CD4-positive, alpha-beta memory T cell (primary cell): ENCODE results near the gene CCDC63. TPM values are rescaled to one million over a fixed set of nuclear protein-coding genes. Genes with fewer than 3 reads are reported as not detected.

Experiments
- CTCF ChIA-PET: fragments of 350-600 bp; sonication (Branson Sonifier 250); formaldehyde crosslinking; loops from one replicate; lab custom pipeline; 2021; ENCODE audit warnings: inconsistent platforms; ENCODE audit not compliant: partially characterized antibody; lab: Charles Lee
- POLR2A ChIA-PET: fragments of 350-600 bp; sonication (Branson Sonifier 250); formaldehyde crosslinking; loops from one replicate; lab custom pipeline; 2021; ENCODE audit not compliant: partially characterized antibody; lab: Charles Lee
- DNase-seq, 5 donors: peaks; one replicate each; pipeline versions ENCODE4 v3.0.0 to v3.0.0-alpha.2; 2020 to 2022; ENCODE audit warnings: mixed read lengths in 1 of 5
- H3K27ac ChIP-seq: one replicate; pipeline ENCODE4 v1.7.0; 2013; ENCODE audit warnings: low read depth, low read length
- H3K27me3 ChIP-seq: 2 replicates; pipeline ENCODE4 v1.7.0; 2013; ENCODE audit warnings: mild to moderate bottlenecking, low read length, moderate library complexity; ENCODE audit not compliant: insufficient read depth
- H3K36me3 ChIP-seq: 2 replicates; pipeline ENCODE4 v1.7.0; 2013; ENCODE audit warnings: mild to moderate bottlenecking, low read length, moderate library complexity; ENCODE audit not compliant: insufficient read depth
- H3K4me1 ChIP-seq: 2 replicates; pipeline ENCODE4 v1.7.0; 2013; ENCODE audit warnings: mild to moderate bottlenecking, low read length, moderate library complexity; ENCODE audit not compliant: insufficient read depth
- H3K4me3 ChIP-seq, 2 donors: one replicate each; pipeline ENCODE4 v1.7.0; 2013; ENCODE audit warnings: low read length in 2 of 2, mild to moderate bottlenecking in 1 of 2
- H3K9me3 ChIP-seq, 2 donors: one replicate each; pipeline ENCODE4 v1.7.0; 2013; ENCODE audit warnings: low read length in 2 of 2, control low read depth in 1 of 2; ENCODE audit not compliant: control insufficient read depth in 1 of 2
- H3K27ac Mint-ChIP-seq, 7 donors: one replicate each; pipeline ENCODE4 v1.8.0; 2020 to 2021; ENCODE audit warnings: mixed read lengths in 7 of 7, mild to moderate bottlenecking in 6 of 7, inconsistent platforms in 3 of 7, moderate library complexity in 3 of 7
- H3K27me3 Mint-ChIP-seq, 2 donors: one replicate each; pipeline ENCODE4 v1.8.0; 2020 to 2021; ENCODE audit warnings: mixed read lengths in 2 of 2
- H3K36me3 Mint-ChIP-seq, 2 donors: one replicate each; pipeline ENCODE4 v1.8.0; 2020 to 2021; ENCODE audit warnings: mixed read lengths in 2 of 2, inconsistent platforms in 1 of 2, mild to moderate bottlenecking in 1 of 2
- H3K4me1 Mint-ChIP-seq, 4 donors: one replicate each; pipeline ENCODE4 v1.8.0; 2020 to 2021; ENCODE audit warnings: mixed read lengths in 4 of 4, mild to moderate bottlenecking in 1 of 4
- H3K4me3 Mint-ChIP-seq, 8 donors: one replicate each; pipeline ENCODE4 v1.8.0; 2020 to 2021; ENCODE audit warnings: mixed read lengths in 8 of 8, mild to moderate bottlenecking in 7 of 8, moderate library complexity in 6 of 8, inconsistent platforms in 3 of 8
- H3K9me3 Mint-ChIP-seq, 8 donors: one replicate each; pipeline ENCODE4 v1.8.0; 2020 to 2021; ENCODE audit warnings: mixed read lengths in 8 of 8, mild to moderate bottlenecking in 5 of 8, inconsistent platforms in 3 of 8, moderate library complexity in 1 of 8
- intact Hi-C: fragments of 100-400 bp; cut with micrococcal nuclease; formaldehyde crosslinking; loops from one replicate; pipeline ENCODE4 v1.15.1; 2023
- polyA plus RNA-seq, 2 donors: library from polyadenylated mRNA; unstranded; fragments of 300-500 nt; fragmentation: Illumina TruSeq; gene quantifications; one replicate each; pipeline ENCODE4 v1.2.3, GENCODE V29; 2021
- total RNA-seq, 2 experiments: library from RNA; stranded (reverse); gene quantifications; one replicate each; pipeline ENCODE4 v1.2.3, GENCODE V29; 2021

The CCDC63 gene
- total and polyA plus RNA-seq, 4 experiments from 2014 or later, result not detected

- no peaks in the 10 kb centered on the region for H3K9me3 ChIP-seq
- no peak overlapping the region for H3K27ac ChIP-seq
- peaks cover 0 to 4% of the 10 kb centered on the region in 2 donors for H3K27me3 Mint-ChIP-seq
- H3K27me3 ChIP-seq, result no peaks in the 10 kb centered on the region
- POLR2A ChIA-PET, result no interaction called here
- no peaks in the 10 kb centered on the region for H3K9me3 Mint-ChIP-seq
- intact Hi-C loops, result no loop called here
- no peaks in the 10 kb centered on the region for H3K36me3 ChIP-seq
- no peak overlapping the region for H3K4me3 ChIP-seq
- no peak overlapping the region for H3K27ac Mint-ChIP-seq
- peaks cover 5% of the 10 kb centered on the region for H3K4me1 ChIP-seq
- CTCF ChIA-PET, result no interaction called here
- no peaks in the 10 kb centered on the region for H3K36me3 Mint-ChIP-seq
- no peak overlapping the region for H3K4me3 Mint-ChIP-seq
- peaks cover 3 to 6% (median 5%) of the 10 kb centered on the region in 4 donors for H3K4me1 Mint-ChIP-seq
- no peak for DNase-seq
Observed at GRCh38 chr12:110821917-110822316, 24.9 kb upstream of the CCDC63 start.

GRCh38 chr12:110822821-110823415 lies 23.9 kb upstream of the CCDC63 start:
- POLR2A ChIA-PET, result no interaction called here
- peak overlapping the region in 1 of 7 donors; percentile 18 for H3K27ac Mint-ChIP-seq
- H3K4me1 Mint-ChIP-seq, result peaks cover 3 to 7% (median 7%) of the 10 kb centered on the region in 4 donors
- Histone ChIP-seq H3K9me3 (no peaks in the 10 kb centered on the region), H3K4me3 (no peak overlapping the region), H3K36me3 (no peaks in the 10 kb centered on the region), H3K27me3 (no peaks in the 10 kb centered on the region), H3K4me1 (peaks cover 6% of the 10 kb centered on the region), H3K27ac (no peak overlapping the region)
- DNase-seq, result no peak
- H3K27me3 Mint-ChIP-seq, result peaks cover 1 to 4% of the 10 kb centered on the region in 2 donors
- CTCF ChIA-PET, result no interaction called here
- no peak overlapping the region for H3K4me3 Mint-ChIP-seq
- intact Hi-C loops, result no loop called here
- no peaks in the 10 kb centered on the region for H3K9me3 Mint-ChIP-seq
- no peaks in the 10 kb centered on the region for H3K36me3 Mint-ChIP-seq

GRCh38 chr12:110824342-110824741 lies 22.4 kb upstream of the CCDC63 start:
- no peak overlapping the region for H3K27ac Mint-ChIP-seq
- ChIA-PET POLR2A (no interaction called here), CTCF (interaction anchor here (4.4 kb wide), 1 partner anchor 222 kb away, joined by 35 read pairs; no protein-coding TSS in a partner anchor)
- no peaks in the 10 kb centered on the region for H3K36me3 Mint-ChIP-seq
- Histone ChIP-seq H3K4me3 (no peak overlapping the region), H3K36me3 (no peaks in the 10 kb centered on the region), H3K27me3 (no peaks in the 10 kb centered on the region), H3K9me3 (no peaks in the 10 kb centered on the region), H3K4me1 (peaks cover 6% of the 10 kb centered on the region), H3K27ac (no peak overlapping the region)
- peaks cover 1 to 4% of the 10 kb centered on the region in 2 donors for H3K27me3 Mint-ChIP-seq
- H3K4me1 Mint-ChIP-seq, result peaks cover 3 to 7% (median 7%) of the 10 kb centered on the region in 4 donors
- no peaks in the 10 kb centered on the region for H3K9me3 Mint-ChIP-seq
- H3K4me3 Mint-ChIP-seq, result no peak overlapping the region
- intact Hi-C loops, result no loop called here
- DNase-seq, result no peak

- H3K4me3 Mint-ChIP-seq, result no peak overlapping the region
- ChIA-PET CTCF (interaction anchor here (0.5 to 4.4 kb wide), 7 partner anchors 9 to 375 kb away, joined by 3 to 35 read pairs (median 7); partner anchors contain the start of gene ARPC3), POLR2A (interaction anchor here (1.3 kb wide), 1 partner anchor 82 kb away, joined by 4 read pairs; no protein-coding TSS in a partner anchor)
- H3K27me3 Mint-ChIP-seq, result peaks cover 1 to 4% of the 10 kb centered on the region in 2 donors
- no peaks in the 10 kb centered on the region for H3K27me3 ChIP-seq
- H3K4me1 Mint-ChIP-seq, result peaks cover 3 to 7% (median 7%) of the 10 kb centered on the region in 4 donors
- no peaks in the 10 kb centered on the region for H3K9me3 ChIP-seq
- H3K4me3 ChIP-seq, result no peak overlapping the region
- H3K27ac ChIP-seq, result no peak overlapping the region
- H3K9me3 Mint-ChIP-seq, result no peaks in the 10 kb centered on the region
- no peak for DNase-seq
- H3K4me1 ChIP-seq, result peaks cover 6% of the 10 kb centered on the region
- H3K27ac Mint-ChIP-seq, result peak overlapping the region in 1 of 7 donors; percentile 52
- intact Hi-C loops, result no loop called here
- H3K36me3 Mint-ChIP-seq, result no peaks in the 10 kb centered on the region
- no peaks in the 10 kb centered on the region for H3K36me3 ChIP-seq
Observed at GRCh38 chr12:110825530-110825929, 21.3 kb upstream of the CCDC63 start.

- H3K4me1 Mint-ChIP-seq, result peaks cover 3 to 7% (median 7%) of the 10 kb centered on the region in 4 donors
- POLR2A ChIA-PET, result interaction anchor here (1.1 to 2.3 kb wide), 2 partner anchors 54 to 377 kb away, joined by 3 to 7 read pairs; partner anchors contain the start of gene ARPC3
- H3K4me3 Mint-ChIP-seq, result peak overlapping the region; percentile 36 to 76 (median 66)
- H3K27me3 Mint-ChIP-seq, result peaks cover 1 to 4% of the 10 kb centered on the region in 2 donors
- peak overlapping the region in 3 of 7 donors; percentile 9 to 89 (median 60) for H3K27ac Mint-ChIP-seq
- Histone ChIP-seq H3K4me3 (peak overlapping the region in 1 of 2 donors; percentile 5), H3K4me1 (peaks cover 6% of the 10 kb centered on the region), H3K27ac (no peak overlapping the region), H3K27me3 (no peaks in the 10 kb centered on the region), H3K9me3 (no peaks in the 10 kb centered on the region), H3K36me3 (no peaks in the 10 kb centered on the region)
- intact Hi-C loops, result loop anchor here (1.0 kb wide), 10 partner anchors 62 to 376 kb away; partner anchors contain the start of genes ARPC3 and PPP1CC
- no peaks in the 10 kb centered on the region for H3K9me3 Mint-ChIP-seq
- no peaks in the 10 kb centered on the region for H3K36me3 Mint-ChIP-seq
- CTCF ChIA-PET, result interaction anchor here (0.6 to 4.4 kb wide), 17 partner anchors 11 to 395 kb away, joined by 3 to 35 read pairs (median 4); partner anchors contain the start of gene ARPC3
- DNase-seq, result peak; percentile 73 to 83 (median 77)
Observed at GRCh38 chr12:110826592-110827200, 20.1 kb upstream of the CCDC63 start.

- Mint-ChIP-seq H3K27me3 (peaks cover 3 to 5% of the 10 kb centered on the region in 2 donors), H3K4me1 (peaks cover 3 to 7% (median 7%) of the 10 kb centered on the region in 4 donors), H3K4me3 (no peak overlapping the region), H3K9me3 (no peaks in the 10 kb centered on the region), H3K27ac (no peak overlapping the region), H3K36me3 (no peaks in the 10 kb centered on the region)
- Histone ChIP-seq H3K36me3 (no peaks in the 10 kb centered on the region), H3K27me3 (no peaks in the 10 kb centered on the region), H3K4me1 (peaks cover 6% of the 10 kb centered on the region), H3K9me3 (no peaks in the 10 kb centered on the region), H3K27ac (no peak overlapping the region), H3K4me3 (no peak overlapping the region)
- ChIA-PET POLR2A (no interaction called here), CTCF (interaction anchor here (1.1 to 1.8 kb wide), 3 partner anchors 13 to 379 kb away, joined by 3 to 6 read pairs (median 5); partner anchors contain the start of gene ARPC3)
- intact Hi-C loops, result no loop called here
- no peak for DNase-seq
Observed at GRCh38 chr12:110829308-110829707, 17.5 kb upstream of the CCDC63 start.

DNA sequence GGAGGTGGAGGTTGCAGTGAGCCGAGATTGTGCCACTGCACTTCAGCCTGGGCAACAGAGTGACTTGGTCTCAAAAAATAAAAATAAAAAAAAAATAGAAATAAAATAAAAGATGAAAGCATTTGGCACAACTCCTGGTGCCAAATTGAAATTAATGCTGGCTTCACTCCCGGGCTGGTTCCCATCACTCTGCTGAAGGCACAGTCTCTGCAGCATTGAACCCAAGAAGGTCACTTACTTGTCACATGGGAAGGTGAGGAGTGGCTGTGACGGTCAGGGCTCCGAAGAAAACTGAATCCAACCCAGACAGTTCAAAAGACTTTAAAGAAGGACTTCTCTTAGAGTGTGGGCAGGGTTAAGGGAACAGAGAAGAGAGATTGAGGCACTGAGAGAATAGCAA lies 10.5 kb upstream of the CCDC63 start:
- Mint-ChIP-seq H3K36me3 (no peaks in the 10 kb centered on the region), H3K4me3 (no peak overlapping the region), H3K27ac (no peak overlapping the region), H3K27me3 (peaks cover 2% of the 10 kb centered on the region in 2 donors), H3K4me1 (no peaks in the 10 kb centered on the region), H3K9me3 (peaks cover 0 to 2% (median 0%) of the 10 kb centered on the region in 8 donors)
- Histone ChIP-seq H3K36me3 (no peaks in the 10 kb centered on the region), H3K9me3 (no peaks in the 10 kb centered on the region), H3K4me1 (no peaks in the 10 kb centered on the region), H3K27me3 (no peaks in the 10 kb centered on the region), H3K4me3 (no peak overlapping the region), H3K27ac (no peak overlapping the region)
- no peak for DNase-seq
- POLR2A ChIA-PET, result no interaction called here
- intact Hi-C loops, result no loop called here
- CTCF ChIA-PET, result no interaction called here
